Omental fat pad (tissue), 4 donors: Measurements from ENCODE around the gene DEFB124. TPM values are rescaled to one million over a fixed set of nuclear protein-coding genes. Genes with fewer than 3 reads are reported as not detected.

Source experiments
- ATAC-seq: fragments of 150-250 bp; one replicate; pipeline ENCODE4 v1.9.1; 2016; ENCODE audit warnings: mild to moderate bottlenecking, moderate library complexity; ENCODE audit not compliant: low FRiP score
- DNase-seq: peaks from one replicate; pipeline ENCODE4 v3.0.0-alpha.2; 2019; ENCODE audit warnings: low spot score
- CTCF ChIP-seq, 3 donors: fragments of 450-650 bp; IDR thresholded peaks; one replicate each; pipeline ENCODE4 v1.5.1; 2016 to 2017; ENCODE audit warnings: antibody characterized with exemption in 3 of 3, mild to moderate bottlenecking in 3 of 3, moderate library complexity in 2 of 3
- total RNA-seq, 4 donors: library from RNA; depleted of rRNA; stranded (reverse); fragments of >200 nt; gene quantifications; one replicate each; pipeline ENCODE4 v1.1.0, GENCODE V29; 2016

Gene DEFB124
- total RNA-seq, 4 donors from 2014 or later, result 2.7 TPM; not detected in 3

- DNase-seq, result no peak
- ATAC-seq, result peak; percentile 69
- no peak for TF ChIP-seq CTCF (IDR thresholded peaks at IDR 0.05)
These were observed 10.8 kb upstream of the DEFB124 start for GRCh38 chr20:31485450-31486339.

DNA sequence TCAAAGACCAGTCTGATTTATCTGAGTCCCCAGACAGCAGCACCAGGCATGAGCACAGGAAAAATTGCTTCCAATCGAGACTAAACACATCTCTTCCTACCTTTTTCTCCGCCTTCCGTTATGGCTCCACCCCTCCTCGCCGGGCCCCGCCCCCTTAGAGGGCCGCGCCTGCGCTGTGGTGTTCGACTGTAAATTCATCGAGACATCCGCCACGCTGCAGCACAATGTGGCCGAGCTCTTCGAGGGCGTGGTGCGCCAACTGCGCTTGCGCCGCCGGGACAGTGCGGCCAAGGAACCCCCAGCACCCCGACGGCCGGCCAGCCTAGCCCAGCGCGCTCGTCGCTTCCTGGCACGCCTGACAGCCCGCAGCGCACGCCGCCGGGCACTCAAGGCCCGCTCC lies 9.1 kb upstream of the DEFB124 start:
- TF ChIP-seq CTCF (IDR thresholded peaks at IDR 0.05), result no peak
- DNase-seq (no peak), ATAC-seq (no peak)

GRCh38 chr20:31476643-31477215 lies 1.8 kb upstream of the DEFB124 start:
- no peak for TF ChIP-seq CTCF (IDR thresholded peaks at IDR 0.05)
- DNase-seq (no peak), ATAC-seq (no peak)

GRCh38 chr20:31476294-31476585 lies 1.3 kb upstream of the DEFB124 start:
- TF ChIP-seq CTCF (IDR thresholded peaks at IDR 0.05), result no peak
- ATAC-seq (no peak), DNase-seq (no peak)

GRCh38 chr20:31475472-31476293 lies 756 bp upstream of the DEFB124 start:
- ATAC-seq, result no peak
- TF ChIP-seq CTCF (IDR thresholded peaks at IDR 0.05), result no peak
- no peak for DNase-seq

GRCh38 chr20:31474097-31474436 lies 860 bp downstream of the DEFB124 start:
- TF ChIP-seq CTCF (IDR thresholded peaks at IDR 0.05), result no peak
- DNase-seq (no peak), ATAC-seq (no peak)
